ENCODE results near the gene HDHD2. TPM values are rescaled to one million over a fixed set of nuclear protein-coding genes. Genes with fewer than 3 reads are reported as not detected.

The HDHD2 gene
- total RNA-seq, 1 donor = 17.3 TPM

- H3K4me3 ChIP-seq (ENCODE audit: low read depth, low read length) = no peak overlapping the region
These were observed 4.1 kb downstream of the HDHD2 start for GRCh38 chr18:47146206-47146605.

GRCh38 chr18:47143899-47144485, 6.3 kb downstream of the HDHD2 start:
- TF ChIP-seq CTCF (IDR thresholded peaks at IDR 0.05; ENCODE audit: insufficient read depth, low read depth, low read length) = no peak
- H3K4me3 ChIP-seq (ENCODE audit: low read depth, low read length) = no peak overlapping the region
- DNase-seq (ENCODE audit: low read depth) = no peak

More at GRCh38 chr18:47146206-47146605, 4.1 kb downstream of the HDHD2 start:
- DNase-seq (ENCODE audit: low read depth) = no peak
- no peak for TF ChIP-seq CTCF (IDR thresholded peaks at IDR 0.05; ENCODE audit: insufficient read depth, low read depth, low read length)

GRCh38 chr18:47143153-47143552, 7.1 kb downstream of the HDHD2 start:
- DNase-seq (ENCODE audit: low read depth) = no peak
- no peak for TF ChIP-seq CTCF (IDR thresholded peaks at IDR 0.05; ENCODE audit: insufficient read depth, low read depth, low read length)
- no peak overlapping the region for H3K4me3 ChIP-seq (ENCODE audit: low read depth, low read length)

GRCh38 chr18:47141289-47141688, 9.0 kb downstream of the HDHD2 start:
- no peak overlapping the region for H3K4me3 ChIP-seq (ENCODE audit: low read depth, low read length)
- TF ChIP-seq CTCF (IDR thresholded peaks at IDR 0.05; ENCODE audit: insufficient read depth, low read depth, low read length) = no peak
- DNase-seq (ENCODE audit: low read depth) = no peak

- DNase-seq (ENCODE audit: low read depth) = no peak
- no peak overlapping the region for H3K4me3 ChIP-seq (ENCODE audit: low read depth, low read length)
- TF ChIP-seq CTCF (IDR thresholded peaks at IDR 0.05; ENCODE audit: insufficient read depth, low read depth, low read length) = no peak
These were observed 29.2 kb downstream of the HDHD2 start for GRCh38 chr18:47121146-47121545.

- H3K4me3 ChIP-seq (ENCODE audit: low read depth, low read length) = no peak overlapping the region
- no peak for DNase-seq (ENCODE audit: low read depth)
These were observed 29.9 kb downstream of the HDHD2 start for GRCh38 chr18:47120428-47120827.

More at GRCh38 chr18:47120428-47120827, 29.9 kb downstream of the HDHD2 start:
- TF ChIP-seq CTCF (IDR thresholded peaks at IDR 0.05; ENCODE audit: insufficient read depth, low read depth, low read length) = no peak
